T-helper 2 cell treated with Interferon-gamma antibody and Interleukin-4, amounts not matched to agents 5 μg/mL and 100 μg/mL, for 36 hours (primary cell): ENCODE measurements around the gene PYGB.

Experiments used
- DNase-seq: peaks from one replicate; pipeline ENCODE4 v3.0.0; 2021; ENCODE audit warnings: low spot score
- H3K27ac Mint-ChIP-seq: one replicate; pipeline ENCODE4 v1.8.0; 2021; ENCODE audit warnings: mild to moderate bottlenecking, mixed read lengths
- H3K27me3 Mint-ChIP-seq: one replicate; pipeline ENCODE4 v1.8.0; 2021; ENCODE audit warnings: low read depth, mixed read lengths
- H3K36me3 Mint-ChIP-seq: one replicate; pipeline ENCODE4 v1.8.0; 2021; ENCODE audit warnings: low read depth, mixed read lengths
- H3K4me1 Mint-ChIP-seq: one replicate; pipeline ENCODE4 v1.8.0; 2021; ENCODE audit warnings: low read depth, mixed read lengths
- H3K4me3 Mint-ChIP-seq: one replicate; pipeline ENCODE4 v1.8.0; 2022; ENCODE audit warnings: mild to moderate bottlenecking, moderate library complexity, mixed read lengths
- H3K9me3 Mint-ChIP-seq: one replicate; pipeline ENCODE4 v1.8.0; 2021; ENCODE audit warnings: mixed read lengths

The PYGB gene

GRCh38 chr20:25288291-25289181 lies 40.7 kb downstream of the PYGB start:
- Mint-ChIP-seq H3K27me3 (no peaks in the 10 kb centered on the region), H3K4me3 (no peak overlapping the region), H3K4me1 (no peaks in the 10 kb centered on the region), H3K27ac (no peak overlapping the region), H3K36me3 (peaks cover 18% of the 10 kb centered on the region), H3K9me3 (no peaks in the 10 kb centered on the region)
- no peak for DNase-seq

- no peaks in the 10 kb centered on the region for H3K27me3 Mint-ChIP-seq
- H3K4me1 Mint-ChIP-seq = no peaks in the 10 kb centered on the region
- no peak overlapping the region for H3K4me3 Mint-ChIP-seq
Observed at GRCh38 chr20:25289886-25290597, 42.2 kb downstream of the PYGB start.

GRCh38 chr20:25290646-25291431 lies 43.0 kb downstream of the PYGB start:
- no peaks in the 10 kb centered on the region for H3K27me3 Mint-ChIP-seq
- no peaks in the 10 kb centered on the region for H3K9me3 Mint-ChIP-seq
- DNase-seq = no peak
- H3K27ac Mint-ChIP-seq = no peak overlapping the region
- H3K4me1 Mint-ChIP-seq = no peaks in the 10 kb centered on the region
- peaks cover 9% of the 10 kb centered on the region for H3K36me3 Mint-ChIP-seq
- H3K4me3 Mint-ChIP-seq = no peak overlapping the region

More at GRCh38 chr20:25289886-25290597, 42.2 kb downstream of the PYGB start:
- H3K36me3 Mint-ChIP-seq = peaks cover 15% of the 10 kb centered on the region
- H3K9me3 Mint-ChIP-seq = no peaks in the 10 kb centered on the region
- no peak for DNase-seq
- no peak overlapping the region for H3K27ac Mint-ChIP-seq

GRCh38 chr20:25291432-25292133 lies 43.7 kb downstream of the PYGB start:
- no peak overlapping the region for H3K4me3 Mint-ChIP-seq
- H3K27me3 Mint-ChIP-seq = no peaks in the 10 kb centered on the region
- H3K27ac Mint-ChIP-seq = no peak overlapping the region
- DNase-seq = no peak
- H3K4me1 Mint-ChIP-seq = no peaks in the 10 kb centered on the region
- peaks cover 6% of the 10 kb centered on the region for H3K36me3 Mint-ChIP-seq
- no peaks in the 10 kb centered on the region for H3K9me3 Mint-ChIP-seq

GRCh38 chr20:25292176-25292891 lies 44.4 kb downstream of the PYGB start:
- no peaks in the 10 kb centered on the region for H3K9me3 Mint-ChIP-seq
- H3K27me3 Mint-ChIP-seq = no peaks in the 10 kb centered on the region
- H3K27ac Mint-ChIP-seq = no peak overlapping the region
- H3K4me3 Mint-ChIP-seq = no peak overlapping the region
- peaks cover 2% of the 10 kb centered on the region for H3K36me3 Mint-ChIP-seq
- no peaks in the 10 kb centered on the region for H3K4me1 Mint-ChIP-seq
- no peak for DNase-seq

GRCh38 chr20:25293507-25293906 lies 45.6 kb downstream of the PYGB start:
- Mint-ChIP-seq H3K9me3 (no peaks in the 10 kb centered on the region), H3K4me3 (no peak overlapping the region), H3K27ac (no peak overlapping the region), H3K4me1 (no peaks in the 10 kb centered on the region), H3K36me3 (no peaks in the 10 kb centered on the region), H3K27me3 (no peaks in the 10 kb centered on the region)
- no peak for DNase-seq

- no peaks in the 10 kb centered on the region for H3K27me3 Mint-ChIP-seq
- no peaks in the 10 kb centered on the region for H3K9me3 Mint-ChIP-seq
- no peak for DNase-seq
- no peaks in the 10 kb centered on the region for H3K36me3 Mint-ChIP-seq
- no peak overlapping the region for H3K4me3 Mint-ChIP-seq
- no peak overlapping the region for H3K27ac Mint-ChIP-seq
- H3K4me1 Mint-ChIP-seq = no peaks in the 10 kb centered on the region
Observed at GRCh38 chr20:25293910-25294458, 46.1 kb downstream of the PYGB start.

- peak; percentile 42 for DNase-seq
- Mint-ChIP-seq H3K36me3 (no peaks in the 10 kb centered on the region), H3K4me1 (no peaks in the 10 kb centered on the region), H3K27me3 (no peaks in the 10 kb centered on the region), H3K27ac (no peak overlapping the region), H3K4me3 (no peak overlapping the region), H3K9me3 (no peaks in the 10 kb centered on the region)
Observed at GRCh38 chr20:25294459-25295385, 46.8 kb downstream of the PYGB start.

- no peak for DNase-seq
- no peaks in the 10 kb centered on the region for H3K27me3 Mint-ChIP-seq
- no peak overlapping the region for H3K27ac Mint-ChIP-seq
- no peaks in the 10 kb centered on the region for H3K4me1 Mint-ChIP-seq
- H3K4me3 Mint-ChIP-seq = no peak overlapping the region
- H3K36me3 Mint-ChIP-seq = no peaks in the 10 kb centered on the region
- no peaks in the 10 kb centered on the region for H3K9me3 Mint-ChIP-seq
Observed at GRCh38 chr20:25295386-25296093, 47.7 kb downstream of the PYGB start.

GRCh38 chr20:25296094-25297093 lies 48.5 kb downstream of the PYGB start:
- H3K27me3 Mint-ChIP-seq = no peaks in the 10 kb centered on the region
- no peak overlapping the region for H3K27ac Mint-ChIP-seq
- DNase-seq = no peak
- no peaks in the 10 kb centered on the region for H3K9me3 Mint-ChIP-seq
- H3K4me3 Mint-ChIP-seq = no peak overlapping the region
- H3K4me1 Mint-ChIP-seq = no peaks in the 10 kb centered on the region
- H3K36me3 Mint-ChIP-seq = no peaks in the 10 kb centered on the region
